OCI-LY3 (cell line): ENCODE results near the gene ABI1.

Source experiments
- EZH2phosphoT487 ChIP-seq: fragments of 200-600 bp; shearing (Covaris generic); IDR thresholded peaks from 2 replicates; pipeline ENCODE4 v1.6.1; 2018; ENCODE audit warnings: antibody characterized with exemption, mixed run types, low read depth
- TF ChIP-seq, protein P1 (sequence below): fragments of 200-600, 300-600 bp; sonication (generic); IDR thresholded peaks from 2 replicates; pipeline ENCODE4 v1.5.1; 2014; ENCODE audit warnings: antibody characterized with exemption, low read length, low read depth

DNA sequence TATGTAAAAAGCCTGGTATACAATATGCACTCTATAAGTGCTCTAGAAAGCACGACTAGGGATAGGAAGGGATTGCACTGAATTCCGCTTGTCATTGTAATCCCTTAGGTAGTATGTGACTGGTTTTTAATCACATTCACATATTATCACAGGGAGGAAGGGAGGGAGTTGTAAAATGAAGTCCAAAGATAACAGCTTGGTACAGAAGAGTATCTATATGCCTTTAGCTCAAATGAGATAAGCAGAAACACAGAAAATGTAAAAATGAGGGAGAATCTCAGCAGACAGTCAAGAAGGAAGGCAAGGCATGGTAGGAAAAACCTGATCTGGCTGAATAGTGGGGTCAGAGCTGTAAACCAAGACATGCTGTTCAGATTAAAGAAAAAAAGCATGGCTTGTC lies 63.4 kb downstream of the ABI1 start:
- TF ChIP-seq, protein P1, sequence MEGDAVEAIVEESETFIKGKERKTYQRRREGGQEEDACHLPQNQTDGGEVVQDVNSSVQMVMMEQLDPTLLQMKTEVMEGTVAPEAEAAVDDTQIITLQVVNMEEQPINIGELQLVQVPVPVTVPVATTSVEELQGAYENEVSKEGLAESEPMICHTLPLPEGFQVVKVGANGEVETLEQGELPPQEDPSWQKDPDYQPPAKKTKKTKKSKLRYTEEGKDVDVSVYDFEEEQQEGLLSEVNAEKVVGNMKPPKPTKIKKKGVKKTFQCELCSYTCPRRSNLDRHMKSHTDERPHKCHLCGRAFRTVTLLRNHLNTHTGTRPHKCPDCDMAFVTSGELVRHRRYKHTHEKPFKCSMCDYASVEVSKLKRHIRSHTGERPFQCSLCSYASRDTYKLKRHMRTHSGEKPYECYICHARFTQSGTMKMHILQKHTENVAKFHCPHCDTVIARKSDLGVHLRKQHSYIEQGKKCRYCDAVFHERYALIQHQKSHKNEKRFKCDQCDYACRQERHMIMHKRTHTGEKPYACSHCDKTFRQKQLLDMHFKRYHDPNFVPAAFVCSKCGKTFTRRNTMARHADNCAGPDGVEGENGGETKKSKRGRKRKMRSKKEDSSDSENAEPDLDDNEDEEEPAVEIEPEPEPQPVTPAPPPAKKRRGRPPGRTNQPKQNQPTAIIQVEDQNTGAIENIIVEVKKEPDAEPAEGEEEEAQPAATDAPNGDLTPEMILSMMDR, result no peak
- TF ChIP-seq EZH2phosphoT487, result no peak
